SW 1271 (cell line): ENCODE measurements around the gene NATD1.
A peak's percentile ranks its signal among the peaks of the same experiment; 100 is the strongest.

ENCODE experiments used
- DNase-seq, 2 experiments: peaks; one replicate each; lab custom pipeline; 2025; lab: John Stamatoyannopoulos, UW

The NATD1 gene

DNA sequence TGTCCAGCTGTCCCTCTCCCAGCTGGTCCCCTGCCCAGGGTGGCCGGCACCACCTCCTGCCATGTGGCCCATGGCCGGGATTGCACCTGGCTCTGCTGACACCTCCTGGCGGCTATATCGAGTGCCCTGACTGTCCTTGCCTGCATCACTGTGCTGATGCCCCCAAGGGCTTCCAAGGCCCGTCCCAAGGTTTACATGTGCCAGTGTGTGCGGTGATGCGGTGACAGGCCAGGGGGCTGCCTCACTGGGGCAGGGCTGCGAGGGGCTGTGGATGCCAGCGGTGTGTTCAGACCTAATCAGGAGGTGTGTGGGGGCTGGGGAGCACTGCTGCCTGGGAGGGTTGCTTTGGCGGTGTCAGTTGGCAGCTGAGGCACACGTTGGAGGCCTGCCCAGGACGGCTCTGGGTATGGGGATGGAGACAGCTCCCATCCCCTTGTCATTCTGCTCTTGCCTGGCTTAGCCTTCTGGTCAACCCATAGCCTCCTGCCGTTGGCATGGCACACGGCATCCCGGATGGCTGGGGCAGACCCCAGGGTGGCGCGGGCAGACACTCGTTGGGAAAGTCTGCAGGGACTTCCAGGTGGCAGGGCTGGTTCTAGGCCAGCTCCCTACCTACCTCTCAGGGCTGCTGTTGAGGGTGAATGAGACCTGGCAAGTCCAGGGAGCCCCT is 36.8 kb upstream of the NATD1 start:
- no peak for DNase-seq

- DNase-seq = no peak
Measured at GRCh38 chr17:21289175-21289901, 36.1 kb upstream of the NATD1 start.

- peak in 1 of 2 experiments; percentile 39 for DNase-seq
Measured at GRCh38 chr17:21288571-21289017, 35.4 kb upstream of the NATD1 start.

DNA sequence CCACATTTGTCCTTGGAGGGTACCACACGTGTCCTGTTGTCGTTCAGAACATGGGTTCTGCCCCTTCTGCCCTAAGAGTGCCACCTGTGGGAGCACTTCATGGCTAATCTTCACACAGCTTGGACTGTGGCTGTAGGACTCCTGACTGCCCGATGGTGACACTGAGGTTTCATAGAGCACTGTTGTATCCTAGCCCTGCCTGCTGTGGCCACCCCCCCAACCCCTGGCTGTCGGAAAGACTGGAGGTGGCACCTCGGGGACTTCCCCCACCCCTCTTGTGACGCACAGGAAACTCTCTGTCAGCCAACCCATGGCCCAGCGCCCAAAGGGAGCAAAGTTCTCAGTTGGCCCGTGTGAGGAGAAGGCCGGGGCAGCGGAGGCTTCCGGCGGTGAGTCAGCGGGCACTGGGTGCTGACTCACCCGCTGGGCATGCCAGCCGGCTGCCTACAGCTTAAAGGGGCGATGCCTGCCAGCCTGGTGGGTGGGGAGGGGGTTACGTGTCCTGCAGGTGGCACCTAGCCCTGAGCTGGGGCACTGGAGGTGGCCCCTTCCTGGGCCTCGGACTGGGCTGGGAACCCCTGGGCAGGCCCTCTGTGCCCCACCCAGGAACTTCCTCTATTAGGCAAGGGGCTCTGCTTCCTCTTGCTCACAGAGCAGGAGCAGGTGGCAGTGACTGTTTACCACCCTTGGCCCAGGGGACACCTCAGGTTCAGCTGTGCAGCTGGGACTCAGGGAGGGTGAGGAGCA is 34.7 kb upstream of the NATD1 start:
- peak; percentile 98 to 99 for DNase-seq

GRCh38 chr17:21286909-21287702 is 33.9 kb upstream of the NATD1 start:
- DNase-seq = peak in 1 of 2 experiments; percentile 47

DNA sequence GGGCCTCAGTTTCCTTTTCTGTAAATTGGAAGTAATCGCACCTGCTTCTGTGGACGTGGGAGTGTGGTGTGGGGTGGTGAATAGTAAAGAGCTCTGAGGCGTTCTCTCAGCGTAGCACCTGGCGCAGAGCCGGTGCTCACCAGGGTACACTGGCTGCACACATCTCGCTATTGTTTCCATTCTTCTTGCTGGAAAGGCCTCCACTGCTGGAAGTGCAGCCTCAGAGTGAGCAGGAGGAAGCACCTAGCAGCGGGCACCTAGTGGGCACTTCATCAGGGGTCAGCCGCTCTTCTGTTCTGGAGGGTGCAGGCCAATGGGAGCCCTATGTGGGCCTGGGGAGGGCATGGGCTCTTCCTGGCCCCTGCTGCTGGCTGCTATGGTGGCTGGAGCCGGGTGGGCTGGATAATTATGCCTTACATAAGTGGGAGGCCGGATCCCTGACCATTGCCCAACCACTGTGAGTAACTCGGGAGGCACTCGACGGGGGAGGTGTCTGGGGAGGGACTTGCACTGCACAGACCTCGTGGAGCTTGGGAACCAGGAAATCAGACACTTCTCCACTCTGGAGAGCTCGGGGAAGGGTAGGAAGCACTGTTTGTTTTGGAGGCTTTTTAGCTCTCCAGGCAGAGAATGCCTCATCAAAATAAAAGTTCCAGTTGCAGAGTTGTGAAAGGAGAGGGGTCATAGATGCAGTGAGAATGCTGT is 33.0 kb upstream of the NATD1 start:
- DNase-seq = peak; percentile 93 to 94

- DNase-seq = no peak
Measured at GRCh38 chr17:21285164-21286065, 32.2 kb upstream of the NATD1 start.

DNA sequence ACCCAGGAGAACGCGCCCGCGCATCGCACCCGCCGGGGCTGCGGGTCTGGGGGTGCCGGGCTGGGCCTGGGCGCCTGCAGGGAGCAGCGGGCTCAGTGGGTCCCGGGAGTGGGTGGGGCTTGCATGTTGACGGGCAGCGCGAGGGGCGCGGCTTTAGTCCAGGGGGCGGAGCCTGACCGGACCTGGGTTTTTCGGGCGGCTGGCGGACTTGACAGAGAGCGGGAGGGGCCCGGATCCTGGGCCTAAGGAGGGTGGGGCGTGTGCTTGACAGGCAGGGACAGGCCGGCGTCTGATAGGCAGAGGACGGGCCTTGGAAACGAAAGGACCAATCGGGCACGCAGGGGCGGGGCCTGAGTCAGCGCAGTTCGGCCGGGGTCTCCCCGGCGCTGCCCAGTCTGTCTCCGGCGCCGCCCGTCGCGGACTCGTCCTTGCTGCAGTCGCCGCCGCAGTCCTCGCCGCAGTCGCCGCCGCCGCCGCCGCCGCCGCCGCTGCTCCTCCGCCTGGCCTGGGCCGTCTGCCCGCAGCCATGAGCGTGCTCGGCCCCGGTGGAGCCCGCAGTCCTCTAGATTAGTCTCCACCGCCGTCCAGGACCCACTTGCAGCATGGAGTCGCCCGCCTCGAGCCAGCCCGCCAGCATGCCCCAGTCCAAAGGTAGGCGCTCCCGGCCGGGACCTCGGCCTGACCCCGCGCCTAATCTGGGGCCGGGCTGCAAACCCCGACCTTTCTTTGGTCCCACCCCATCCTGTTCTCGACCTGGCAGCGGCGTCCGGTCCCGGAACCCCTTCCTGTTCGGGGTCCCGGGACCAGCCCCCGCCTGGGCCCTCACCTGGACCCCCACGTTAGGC is 31.3 kb upstream of the NATD1 start, which contains the start of gene MAP2K3:
Gene MAP2K3, plus strand, starts transcription at position 393 of the 845 bp plus-strand sequence. Its CDS starts 210 bp downstream, at position 603.
- peak; percentile 98 to 99 for DNase-seq

- no peak for DNase-seq
Measured at GRCh38 chr17:21283482-21284318, 30.5 kb upstream of the NATD1 start.

DNA sequence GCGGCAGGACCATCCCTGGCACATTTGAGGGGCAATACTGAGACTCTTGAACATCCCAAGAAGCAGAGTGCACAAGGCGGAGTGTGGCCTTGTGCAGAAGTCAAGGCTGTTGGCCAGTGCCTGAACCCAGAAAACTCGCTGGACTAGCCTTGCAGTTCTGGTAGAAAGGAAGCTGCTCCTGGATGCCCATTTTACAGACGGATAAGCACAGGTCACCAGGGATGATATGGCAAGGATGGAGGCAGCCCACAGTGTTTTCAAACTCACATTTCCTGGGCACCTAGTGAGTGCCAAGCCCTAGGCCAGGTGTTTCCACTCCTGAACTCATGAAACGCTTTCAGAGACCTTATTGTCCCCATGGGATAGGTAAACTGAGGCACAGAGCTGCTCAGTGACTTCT is 29.6 kb upstream of the NATD1 start:
- DNase-seq = no peak

GRCh38 chr17:21282231-21282630 is 29.0 kb upstream of the NATD1 start:
- peak; percentile 96 to 97 for DNase-seq

GRCh38 chr17:21280081-21280518 is 26.9 kb upstream of the NATD1 start:
- DNase-seq = peak; percentile 72 to 83

DNA sequence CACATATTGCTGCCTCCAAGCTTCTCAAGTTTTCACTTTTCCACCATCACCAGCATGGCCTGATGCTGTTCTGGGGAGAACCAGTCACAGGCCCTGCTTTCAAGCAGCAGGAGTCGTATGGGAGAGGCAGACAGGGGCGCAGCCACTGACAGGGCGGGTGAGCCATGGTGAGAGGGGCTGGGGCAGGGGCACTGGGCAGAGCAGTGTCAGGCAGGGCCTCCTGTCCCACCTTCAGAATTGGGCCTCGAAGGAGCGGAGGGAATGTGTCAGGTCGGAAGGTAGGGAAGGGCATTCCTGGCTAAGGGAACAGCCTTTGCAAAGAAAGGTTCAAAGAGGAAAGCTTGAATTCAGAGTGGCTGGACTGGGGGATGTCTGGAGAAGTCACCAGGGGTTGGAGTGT is 26.4 kb upstream of the NATD1 start:
- DNase-seq = no peak

GRCh38 chr17:21279198-21279535 is 26.0 kb upstream of the NATD1 start:
- no peak for DNase-seq

- no peak for DNase-seq
Measured at GRCh38 chr17:21278450-21279197, 25.4 kb upstream of the NATD1 start.

GRCh38 chr17:21277332-21277731 is 24.1 kb upstream of the NATD1 start:
- DNase-seq = no peak

DNA sequence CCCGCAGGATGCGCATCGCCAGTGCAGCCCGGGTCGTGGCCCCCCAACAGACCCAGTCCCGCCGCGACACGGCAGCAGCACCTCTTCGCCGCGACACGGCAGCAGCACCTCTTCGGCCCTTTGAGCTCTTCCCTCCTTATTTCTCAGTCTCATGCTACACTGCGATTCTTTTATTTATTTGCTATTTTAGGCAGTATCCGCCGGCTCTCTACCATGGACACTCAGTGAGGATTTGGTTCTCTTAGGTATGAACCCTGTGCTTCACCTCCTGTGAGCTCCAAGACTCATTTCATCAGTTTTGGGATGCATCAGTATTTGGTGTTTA is 23.0 kb upstream of the NATD1 start:
- DNase-seq = no peak
